K562 treated with DMSO at 1 percent for 24 hours (cell line): Measurements from ENCODE around the gene SYT4. TPM values are rescaled to one million over a fixed set of nuclear protein-coding genes. Genes with fewer than 3 reads are reported as not detected.

Experiments
- total RNA-seq: library from RNA; unstranded; fragments of 300-600 nt; gene quantifications from 2 replicates; pipeline ENCODE4 v1.2.3, GENCODE V29; 2022; ENCODE audit warnings: low read depth; ENCODE audit not compliant: insufficient read depth

Gene SYT4, protein sequence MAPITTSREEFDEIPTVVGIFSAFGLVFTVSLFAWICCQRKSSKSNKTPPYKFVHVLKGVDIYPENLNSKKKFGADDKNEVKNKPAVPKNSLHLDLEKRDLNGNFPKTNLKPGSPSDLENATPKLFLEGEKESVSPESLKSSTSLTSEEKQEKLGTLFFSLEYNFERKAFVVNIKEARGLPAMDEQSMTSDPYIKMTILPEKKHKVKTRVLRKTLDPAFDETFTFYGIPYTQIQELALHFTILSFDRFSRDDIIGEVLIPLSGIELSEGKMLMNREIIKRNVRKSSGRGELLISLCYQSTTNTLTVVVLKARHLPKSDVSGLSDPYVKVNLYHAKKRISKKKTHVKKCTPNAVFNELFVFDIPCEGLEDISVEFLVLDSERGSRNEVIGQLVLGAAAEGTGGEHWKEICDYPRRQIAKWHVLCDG
- not detected in 2 replicates for total RNA-seq

GRCh38 chr18:43277164-43277600 lies at the start of gene SYT4:
SYT4 (minus strand) TSS chr18:43277490; CDS start chr18:43277281, 209 bp downstream.

Other genes with a start within 250 kb of the SYT4 start
- gene RIT2, start 161.8 kb downstream of the SYT4 start, total RNA-seq, result not detected in 2 replicates